Activated T-cell treated with anti-CD3 and anti-CD28 coated beads, Interleukin-2, amount 50 U/mL, for 1 hour (primary cell): ENCODE measurements around the gene GRK4.
"Not testable (repeated sequence)": the region's sequence is repeated elsewhere in the genome, so short reads cannot be mapped to it uniquely, and the experiment has no call there.

ENCODE experiments used
- DNase-seq: peaks from one replicate; pipeline ENCODE4 v3.0.0-alpha.2; 2020

The GRK4 gene

GRCh38 chr4:3043282-3044020, 80.1 kb downstream of the GRK4 start:
- no peak for DNase-seq

GRCh38 chr4:3044870-3045819, 81.8 kb downstream of the GRK4 start:
- peak; percentile 64 for DNase-seq

- no peak for DNase-seq
These were observed 82.8 kb downstream of the GRK4 start for GRCh38 chr4:3046162-3046561.

GRCh38 chr4:3046623-3047022, 83.3 kb downstream of the GRK4 start:
- DNase-seq: no peak

GRCh38 chr4:3047464-3048286, 84.3 kb downstream of the GRK4 start:
- peak; percentile 69 for DNase-seq

- DNase-seq: not testable (repeated sequence)
These were observed 87.9 kb downstream of the GRK4 start for GRCh38 chr4:3051141-3051897.

- no peak for DNase-seq
These were observed 90.9 kb downstream of the GRK4 start for GRCh38 chr4:3054169-3054759.

- DNase-seq: no peak
These were observed 96.6 kb downstream of the GRK4 start for GRCh38 chr4:3059943-3060342.

GRCh38 chr4:3060946-3061345, 97.6 kb downstream of the GRK4 start:
- no peak for DNase-seq

GRCh38 chr4:3062471-3062870, 99.1 kb downstream of the GRK4 start:
- no peak for DNase-seq

GRCh38 chr4:3065551-3065950, 102.2 kb downstream of the GRK4 start:
- no peak for DNase-seq

GRCh38 chr4:3066836-3067400, 103.5 kb downstream of the GRK4 start:
- no peak for DNase-seq

- no peak for DNase-seq
These were observed 104.2 kb downstream of the GRK4 start for GRCh38 chr4:3067473-3068001.

GRCh38 chr4:3069661-3070199, 106.4 kb downstream of the GRK4 start:
- DNase-seq: no peak

- no peak for DNase-seq
These were observed 107.5 kb downstream of the GRK4 start for GRCh38 chr4:3070709-3071500.

GRCh38 chr4:3071811-3072210, 108.4 kb downstream of the GRK4 start:
- DNase-seq: no peak

GRCh38 chr4:3073158-3074077, 110.0 kb downstream of the GRK4 start:
- DNase-seq: no peak

- peak; percentile 95 for DNase-seq
These were observed 110.9 kb downstream of the GRK4 start, which contains the start of the genes HTT and HTT-AS for GRCh38 chr4:3074078-3074845. TSS of gene HTT (plus strand) at chr4:3074681. CDS start at chr4:3074826, 145 bp downstream. TSS of gene HTT-AS (minus strand) at chr4:3074538.
